ENCODE results near the gene FLT3. TPM values are rescaled to one million over a fixed set of nuclear protein-coding genes. Genes with fewer than 3 reads are reported as not detected.
A peak's percentile ranks its signal among the peaks of the same experiment; 100 is the strongest.

The FLT3 gene
- total and polyA plus RNA-seq, 2 experiments from 2014 or later = 0.10 to 0.29 TPM

- peaks cover 6% of the 10 kb centered on the region for H3K4me1 ChIP-seq (ENCODE audit: insufficient read depth)
- TF ChIP-seq EZH2phosphoT487 (IDR thresholded peaks at IDR 0.05; ENCODE audit: low read depth, severe bottlenecking, unreplicated experiment) (no peak), EZH2 (IDR thresholded peaks at IDR 0.05; ENCODE audit: borderline replicate concordance) (no peak), CTCF (IDR thresholded peaks at IDR 0.05; ENCODE audit: poor library complexity) (no peak)
- H2AFZ ChIP-seq = no peak overlapping the region
- 92% methylated on average over 9 of the region's 9 CpGs for WGBS (ENCODE audit: low lambda C conversion rate, missing lambda C conversion rate)
- H3K27me3 ChIP-seq = no peaks in the 10 kb centered on the region
- no peak overlapping the region for H3K4me3 ChIP-seq
- no peak overlapping the region for H3K27ac ChIP-seq
- no peaks in the 10 kb centered on the region for H3K9me2 ChIP-seq (replicated peaks; ENCODE audit: insufficient read depth)
- no peaks in the 10 kb centered on the region for H3K36me3 ChIP-seq (replicated peaks; ENCODE audit: insufficient read depth, low read depth)
- H3K9me3 ChIP-seq (ENCODE audit: low read depth) = no peaks in the 10 kb centered on the region
- no peaks in the 10 kb centered on the region for H3K79me2 ChIP-seq
- no peak overlapping the region for H3K4me2 ChIP-seq
- DNase-seq (ENCODE audit: low spot score) = no peak
- H4K20me1 ChIP-seq (ENCODE audit: insufficient read depth, poor library complexity, severe bottlenecking) = no peaks in the 10 kb centered on the region
Observed at GRCh38 chr13:28026508-28026907, 73.9 kb downstream of the FLT3 start.

DNA sequence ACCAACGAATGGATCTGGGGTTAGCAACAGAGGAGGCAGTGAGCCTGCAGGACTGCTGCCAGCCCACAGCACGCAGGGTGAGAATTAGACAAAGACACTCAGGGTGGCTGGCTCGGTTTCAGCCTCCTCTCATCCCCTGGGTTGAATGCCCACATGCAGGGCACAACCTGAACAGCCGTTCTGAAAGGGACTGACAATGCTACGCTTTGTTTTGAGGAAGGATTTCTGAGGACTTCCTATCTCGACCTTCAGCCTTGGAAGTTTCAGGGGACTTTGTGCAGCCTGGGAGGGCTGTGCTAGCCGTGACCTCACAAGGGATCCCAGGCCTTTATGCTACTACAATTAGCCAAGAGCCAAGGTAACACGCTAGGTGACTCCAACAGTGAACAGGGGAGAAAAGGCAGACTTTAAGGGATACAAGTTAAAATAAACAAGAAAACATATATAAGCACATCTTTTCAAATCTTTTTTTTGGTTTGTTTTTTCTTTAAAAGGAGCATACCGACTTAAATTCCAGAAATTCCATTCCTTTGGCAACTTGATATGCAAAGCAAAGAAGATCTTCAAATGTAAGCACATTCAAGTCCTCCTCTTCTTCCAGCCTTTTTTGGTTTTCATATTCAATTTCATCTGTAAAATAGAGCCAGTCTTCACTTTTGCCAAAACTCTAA is 77.4 kb downstream of the FLT3 start:
- WGBS (ENCODE audit: low lambda C conversion rate, missing lambda C conversion rate) = 42% methylated on average over 9 of the region's 9 CpGs
- H3K36me3 ChIP-seq (replicated peaks; ENCODE audit: insufficient read depth, low read depth) = no peaks in the 10 kb centered on the region
- no peak overlapping the region for H3K4me3 ChIP-seq
- H3K79me2 ChIP-seq = no peaks in the 10 kb centered on the region
- H3K9me2 ChIP-seq (replicated peaks; ENCODE audit: insufficient read depth) = no peaks in the 10 kb centered on the region
- DNase-seq (ENCODE audit: low spot score) = no peak
- no peaks in the 10 kb centered on the region for H3K9me3 ChIP-seq (ENCODE audit: low read depth)
- H2AFZ ChIP-seq = peak overlapping the region; percentile 18
- peak overlapping the region; percentile 9 for H3K4me2 ChIP-seq
- H3K27me3 ChIP-seq = no peaks in the 10 kb centered on the region
- no peaks in the 10 kb centered on the region for H4K20me1 ChIP-seq (ENCODE audit: insufficient read depth, poor library complexity, severe bottlenecking)
- TF ChIP-seq EZH2 (IDR thresholded peaks at IDR 0.05; ENCODE audit: borderline replicate concordance) (no peak), EZH2phosphoT487 (IDR thresholded peaks at IDR 0.05; ENCODE audit: low read depth, severe bottlenecking, unreplicated experiment) (no peak), CTCF (IDR thresholded peaks at IDR 0.05; ENCODE audit: poor library complexity) (no peak)
- peaks cover 6% of the 10 kb centered on the region for H3K4me1 ChIP-seq (ENCODE audit: insufficient read depth)
- no peak overlapping the region for H3K27ac ChIP-seq

DNA sequence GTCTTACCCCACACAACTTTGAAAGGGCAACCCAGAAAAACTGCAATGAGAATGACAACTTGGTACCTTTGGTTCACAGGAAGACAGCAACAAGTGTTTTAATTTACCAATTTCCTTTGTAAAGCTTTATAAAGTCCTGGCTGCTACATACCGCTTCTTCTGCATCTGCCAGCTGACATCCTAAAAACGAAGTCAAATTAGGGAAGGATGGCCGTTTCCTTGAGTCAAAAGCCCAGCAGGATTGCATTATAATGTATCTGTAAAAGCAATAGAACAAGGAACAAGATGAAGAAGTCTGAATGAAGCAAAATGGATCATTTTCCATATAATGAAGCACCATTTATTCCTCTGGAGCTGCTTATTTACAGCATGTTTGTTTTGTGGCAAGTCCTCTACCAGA is 86.1 kb downstream of the FLT3 start:
- no peak overlapping the region for H3K27ac ChIP-seq
- WGBS (ENCODE audit: low lambda C conversion rate, missing lambda C conversion rate) = 53% methylated on average over 3 of the region's 3 CpGs

More for the DNA sequence above, 86.1 kb downstream of the FLT3 start:
- H3K9me2 ChIP-seq (replicated peaks; ENCODE audit: insufficient read depth) = no peaks in the 10 kb centered on the region
- H3K4me1 ChIP-seq (ENCODE audit: insufficient read depth) = no peaks in the 10 kb centered on the region
- no peaks in the 10 kb centered on the region for H4K20me1 ChIP-seq (ENCODE audit: insufficient read depth, poor library complexity, severe bottlenecking)
- no peak overlapping the region for H3K4me3 ChIP-seq
- H3K36me3 ChIP-seq (replicated peaks; ENCODE audit: insufficient read depth, low read depth) = no peaks in the 10 kb centered on the region
- no peak for TF ChIP-seq EZH2 (IDR thresholded peaks at IDR 0.05; ENCODE audit: borderline replicate concordance)
- no peak for TF ChIP-seq EZH2phosphoT487 (IDR thresholded peaks at IDR 0.05; ENCODE audit: low read depth, severe bottlenecking, unreplicated experiment)
- TF ChIP-seq CTCF (IDR thresholded peaks at IDR 0.05; ENCODE audit: poor library complexity) = no peak
- no peak overlapping the region for H3K4me2 ChIP-seq
- H2AFZ ChIP-seq = no peak overlapping the region
- H3K79me2 ChIP-seq = no peaks in the 10 kb centered on the region
- no peak for DNase-seq (ENCODE audit: low spot score)
- no peaks in the 10 kb centered on the region for H3K27me3 ChIP-seq
- H3K9me3 ChIP-seq (ENCODE audit: low read depth) = no peaks in the 10 kb centered on the region

Data from hepatocyte (in vitro differentiated cells).